KG1 (cell line): ENCODE results near the gene MAPK12.

Source experiments
- DNase-seq: peaks from one replicate; lab custom pipeline; 2025; lab: John Stamatoyannopoulos, UW

Gene MAPK12

GRCh38 chr22:50261615-50262459 is at the start of gene MAPK12:
MAPK12 (minus strand) TSS chr22:50261683; CDS start chr22:50261509, 174 bp downstream.
- DNase-seq: no peak

GRCh38 chr22:50310949-50311444 is 49.5 kb upstream of the MAPK12 start:
- DNase-seq: no peak

GRCh38 chr22:50310031-50310722 is 48.7 kb upstream of the MAPK12 start:
- no peak for DNase-seq

- DNase-seq: no peak
Measured at GRCh38 chr22:50309601-50309991, 48.1 kb upstream of the MAPK12 start.

- no peak for DNase-seq
Measured at GRCh38 chr22:50308986-50309600, 47.6 kb upstream of the MAPK12 start.

- peak; percentile 65 for DNase-seq
Measured at GRCh38 chr22:50308597-50308935, 47.1 kb upstream of the MAPK12 start.

GRCh38 chr22:50307890-50308596 is 46.6 kb upstream of the MAPK12 start:
- no peak for DNase-seq

GRCh38 chr22:50306753-50307749 is 45.6 kb upstream of the MAPK12 start, which contains the start of gene PLXNB2:
PLXNB2 (minus strand) TSS chr22:50307646; CDS start chr22:50290584, 17,062 bp downstream.
- no peak for DNase-seq

- DNase-seq: no peak
Measured at GRCh38 chr22:50305923-50306566, 44.6 kb upstream of the MAPK12 start.

GRCh38 chr22:50305393-50305922 is 44.0 kb upstream of the MAPK12 start:
- DNase-seq: no peak

- DNase-seq: no peak
Measured at GRCh38 chr22:50304528-50305392, 43.3 kb upstream of the MAPK12 start.

- DNase-seq: no peak
Measured at GRCh38 chr22:50303848-50304527, 42.5 kb upstream of the MAPK12 start.

GRCh38 chr22:50303515-50303847 is 42.0 kb upstream of the MAPK12 start:
- no peak for DNase-seq

GRCh38 chr22:50302564-50302963 is 41.1 kb upstream of the MAPK12 start:
- DNase-seq: no peak

GRCh38 chr22:50302041-50302541 is 40.6 kb upstream of the MAPK12 start:
- DNase-seq: no peak

- DNase-seq: no peak
Measured at GRCh38 chr22:50301581-50301991, 40.1 kb upstream of the MAPK12 start.

- DNase-seq: no peak
Measured at GRCh38 chr22:50300620-50301257, 39.3 kb upstream of the MAPK12 start.
